HEK293T (cell line): ENCODE data around the gene CS.

Experiments used
- CTCF ChIA-PET: fragments of 350-600 bp; formaldehyde crosslinking; extraction: SDS; loops from one replicate; lab custom pipeline; 2021; ENCODE audit warnings: antibody characterized with exemption, inconsistent platforms; lab: Yijun Ruan, JAX
- POLR2A ChIA-PET: fragments of 350-600 bp; formaldehyde crosslinking; extraction: SDS; loops from one replicate; lab custom pipeline; 2020; ENCODE audit warnings: antibody characterized with exemption, inconsistent platforms; lab: Yijun Ruan, JAX
- DNase-seq: peaks from one replicate; pipeline ENCODE4 v3.0.0; 2012; ENCODE audit warnings: mixed read lengths; ENCODE audit errors: extremely low spot score
- ARNT ChIP-seq: fragments of 450-650 bp; IDR thresholded peaks from 2 replicates; pipeline ENCODE4 v1.6.1; 2017; ENCODE audit warnings: mild to moderate bottlenecking
- BHLHE40 ChIP-seq: fragments of 450-650 bp; IDR thresholded peaks from 2 replicates; pipeline ENCODE4 v1.6.1; 2016; ENCODE audit warnings: mild to moderate bottlenecking, moderate library complexity, borderline replicate concordance
- CTBP1 ChIP-seq: fragments of 450-650 bp; IDR thresholded peaks from 2 replicates; pipeline ENCODE4 v1.6.1; 2016; ENCODE audit warnings: borderline replicate concordance
- ELF4 ChIP-seq: fragments of 450-650 bp; IDR thresholded peaks from 2 replicates; pipeline ENCODE4 v1.6.1; 2017; ENCODE audit warnings: antibody characterized with exemption
- FOXA1 ChIP-seq: fragments of 450-650 bp; IDR thresholded peaks from 2 replicates; pipeline ENCODE4 v1.6.1; 2016; ENCODE audit warnings: mild to moderate bottlenecking
- FOXK2 ChIP-seq: fragments of 450-650 bp; IDR thresholded peaks from 2 replicates; pipeline ENCODE4 v1.6.1; 2016; ENCODE audit warnings: mild to moderate bottlenecking
- FOXM1 ChIP-seq: fragments of 450-650 bp; IDR thresholded peaks from 2 replicates; pipeline ENCODE4 v1.6.1; 2017; ENCODE audit warnings: mild to moderate bottlenecking, borderline replicate concordance
- HDGF ChIP-seq: fragments of 450-650 bp; IDR thresholded peaks from 2 replicates; pipeline ENCODE4 v1.6.1; 2017; ENCODE audit warnings: antibody characterized with exemption, borderline replicate concordance
- L3MBTL2 ChIP-seq: fragments of 450-650 bp; conservative IDR thresholded peaks from 2 replicates; pipeline ENCODE4 v1.6.1; 2016; ENCODE audit warnings: mild to moderate bottlenecking
- LEF1 ChIP-seq: fragments of 450-650 bp; IDR thresholded peaks from 2 replicates; pipeline ENCODE4 v1.6.1; 2017; ENCODE audit warnings: mild to moderate bottlenecking, borderline replicate concordance
- NFRKB ChIP-seq: fragments of 450-650 bp; IDR thresholded peaks from 2 replicates; pipeline ENCODE4 v1.6.1; 2016; ENCODE audit warnings: mild to moderate bottlenecking, moderate library complexity
- PKNOX1 ChIP-seq: fragments of 450-650 bp; IDR thresholded peaks from 2 replicates; pipeline ENCODE4 v1.6.1; 2016
- SP1 ChIP-seq: fragments of 450-650 bp; IDR thresholded peaks from 2 replicates; pipeline ENCODE4 v1.6.1; 2017
- SUZ12 ChIP-seq: fragments of 450-650 bp; IDR thresholded peaks from 2 replicates; pipeline ENCODE4 v1.6.1; 2016; ENCODE audit warnings: mild to moderate bottlenecking
- TARDBP ChIP-seq: fragments of 450-650 bp; IDR thresholded peaks from 2 replicates; pipeline ENCODE4 v1.6.1; 2016
- ZNF384 ChIP-seq: fragments of 450-650 bp; IDR thresholded peaks from 2 replicates; pipeline ENCODE4 v1.6.1; 2016

CS gene

GRCh38 chr12:56253091-56253490, 47.0 kb downstream of the CS start:
- no peak for DNase-seq
- POLR2A ChIA-PET, result interaction anchor here (1.8 kb wide), 1 partner anchor 14 kb away, joined by 8 read pairs; the partner anchor contains the start of gene COQ10A
- CTCF ChIA-PET, result no interaction called here

GRCh38 chr12:56252649-56253048, 47.5 kb downstream of the CS start:
- POLR2A ChIA-PET, result interaction anchor here (1.8 kb wide), 1 partner anchor 14 kb away, joined by 8 read pairs; the partner anchor contains the start of gene COQ10A
- no peak for DNase-seq
- TF ChIP-seq ELF4, result no peak
- no peak for TF ChIP-seq ARNT
- no peak for TF ChIP-seq TARDBP
- TF ChIP-seq ZNF384, result no peak
- no peak for TF ChIP-seq SP1
- no peak for TF ChIP-seq SUZ12
- no peak for TF ChIP-seq NFRKB
- no peak for TF ChIP-seq FOXM1
- TF ChIP-seq FOXA1, result no peak
- no peak for TF ChIP-seq BHLHE40
- TF ChIP-seq PKNOX1, result no peak
- no peak for TF ChIP-seq LEF1
- no peak for TF ChIP-seq L3MBTL2
- no peak for TF ChIP-seq HDGF
- no peak for TF ChIP-seq CTBP1
- TF ChIP-seq FOXK2, result no peak
- CTCF ChIA-PET, result no interaction called here

More at GRCh38 chr12:56253091-56253490, 47.0 kb downstream of the CS start:
- TF ChIP-seq ARNT (no peak), FOXM1 (no peak), ZNF384 (no peak), ELF4 (no peak), NFRKB (no peak), PKNOX1 (no peak), HDGF (no peak)

GRCh38 chr12:56248711-56249110, 51.4 kb downstream of the CS start:
- ChIA-PET CTCF (no interaction called here), POLR2A (interaction anchor here (3.2 to 4.5 kb wide), 2 partner anchors 9 to 27 kb away, joined by 8 to 14 read pairs; partner anchors contain the start of genes ANKRD52 and RNF41)

GRCh38 chr12:56247923-56248322, 52.2 kb downstream of the CS start:
- no peak for DNase-seq
- POLR2A ChIA-PET, result interaction anchor here (1.3 to 4.5 kb wide), 3 partner anchors 10 to 112 kb away, joined by 4 to 14 read pairs (median 8); partner anchors contain the start of genes ANKRD52, RNF41 and STAT2
- TF ChIP-seq PKNOX1 (no peak), L3MBTL2 (no peak), BHLHE40 (no peak), TARDBP (no peak), FOXA1 (no peak), CTBP1 (no peak)
- CTCF ChIA-PET, result interaction anchor here (0.6 to 1.2 kb wide), 2 partner anchors 9 to 10 kb away, joined by 3 to 5 read pairs; partner anchors contain the start of gene ANKRD52

More at GRCh38 chr12:56248711-56249110, 51.4 kb downstream of the CS start:
- DNase-seq, result no peak
- no peak for TF ChIP-seq SUZ12
- TF ChIP-seq PKNOX1, result no peak
- no peak for TF ChIP-seq FOXM1
- TF ChIP-seq FOXA1, result no peak
- no peak for TF ChIP-seq L3MBTL2
- TF ChIP-seq SP1, result no peak
- TF ChIP-seq CTBP1, result no peak
- no peak for TF ChIP-seq FOXK2
- no peak for TF ChIP-seq ELF4
- TF ChIP-seq HDGF, result no peak
- no peak for TF ChIP-seq LEF1
- no peak for TF ChIP-seq TARDBP

- ChIA-PET CTCF (interaction anchor here (0.7 to 1.4 kb wide), 2 partner anchors 8 to 126 kb away, joined by 3 read pairs; partner anchors contain the start of gene ZC3H10), POLR2A (interaction anchor here (0.8 kb wide), 1 partner anchor 14 kb away, joined by 3 read pairs; the partner anchor contains the start of gene ANKRD52)
- DNase-seq, result no peak
- TF ChIP-seq TARDBP (no peak), ELF4 (no peak), ARNT (no peak), CTBP1 (no peak), FOXK2 (no peak), LEF1 (no peak), FOXA1 (no peak), BHLHE40 (no peak), FOXM1 (no peak)
Observed at GRCh38 chr12:56244494-56244893, 55.6 kb downstream of the CS start.

- ChIA-PET POLR2A (interaction anchor here (0.8 to 1.1 kb wide), 2 partner anchors 8 to 15 kb away, joined by 3 read pairs; partner anchors contain the start of gene ANKRD52), CTCF (interaction anchor here (1.4 kb wide), 1 partner anchor 125 kb away, joined by 3 read pairs; the partner anchor contains the start of gene ZC3H10)
- DNase-seq, result no peak
- TF ChIP-seq FOXM1 (no peak), SUZ12 (no peak), NFRKB (no peak), CTBP1 (no peak), FOXK2 (no peak), PKNOX1 (no peak), SP1 (no peak), FOXA1 (no peak), LEF1 (no peak), HDGF (no peak), ARNT (no peak), ELF4 (no peak), TARDBP (no peak), ZNF384 (no peak), BHLHE40 (no peak), L3MBTL2 (no peak)
Observed at GRCh38 chr12:56243731-56244181, 56.4 kb downstream of the CS start.
